Activated CD8-positive, alpha-beta memory T cell treated with anti-CD3 and anti-CD28 coated beads, Interleukin-2, amount 50 U/mL, for 48 hours (primary cell): ENCODE measurements around the gene PIP4K2A.
"Not testable (repeated sequence)": the region's sequence is repeated elsewhere in the genome, so short reads cannot be mapped to it uniquely, and the experiment has no call there.

Experiments
- DNase-seq: peaks from one replicate; pipeline ENCODE4 v3.0.0-alpha.2; 2020

The PIP4K2A gene

GRCh38 chr10:22503315-22504088, 210.9 kb downstream of the PIP4K2A start:
- no peak for DNase-seq

- DNase-seq: no peak
These were observed 212.5 kb downstream of the PIP4K2A start for GRCh38 chr10:22501863-22502262.

GRCh38 chr10:22501413-22501812, 213.0 kb downstream of the PIP4K2A start:
- no peak for DNase-seq

- DNase-seq: no peak
These were observed 213.6 kb downstream of the PIP4K2A start for GRCh38 chr10:22500656-22501340.

- not testable (repeated sequence) for DNase-seq
These were observed 214.4 kb downstream of the PIP4K2A start for GRCh38 chr10:22499973-22500372.

GRCh38 chr10:22495396-22495795, 219.0 kb downstream of the PIP4K2A start:
- DNase-seq: no peak

GRCh38 chr10:22494007-22494406, 220.4 kb downstream of the PIP4K2A start:
- DNase-seq: no peak

GRCh38 chr10:22491931-22492615, 222.3 kb downstream of the PIP4K2A start:
- DNase-seq: no peak

- no peak for DNase-seq
These were observed 222.9 kb downstream of the PIP4K2A start for GRCh38 chr10:22491480-22491879.

GRCh38 chr10:22489975-22490374, 224.4 kb downstream of the PIP4K2A start:
- DNase-seq: no peak

GRCh38 chr10:22489467-22489866, 224.9 kb downstream of the PIP4K2A start:
- no peak for DNase-seq

- DNase-seq: no peak
These were observed 227.9 kb downstream of the PIP4K2A start for GRCh38 chr10:22486431-22486830.
